Measurements from ENCODE around the gene ZNF205.

ZNF205 gene

DNA sequence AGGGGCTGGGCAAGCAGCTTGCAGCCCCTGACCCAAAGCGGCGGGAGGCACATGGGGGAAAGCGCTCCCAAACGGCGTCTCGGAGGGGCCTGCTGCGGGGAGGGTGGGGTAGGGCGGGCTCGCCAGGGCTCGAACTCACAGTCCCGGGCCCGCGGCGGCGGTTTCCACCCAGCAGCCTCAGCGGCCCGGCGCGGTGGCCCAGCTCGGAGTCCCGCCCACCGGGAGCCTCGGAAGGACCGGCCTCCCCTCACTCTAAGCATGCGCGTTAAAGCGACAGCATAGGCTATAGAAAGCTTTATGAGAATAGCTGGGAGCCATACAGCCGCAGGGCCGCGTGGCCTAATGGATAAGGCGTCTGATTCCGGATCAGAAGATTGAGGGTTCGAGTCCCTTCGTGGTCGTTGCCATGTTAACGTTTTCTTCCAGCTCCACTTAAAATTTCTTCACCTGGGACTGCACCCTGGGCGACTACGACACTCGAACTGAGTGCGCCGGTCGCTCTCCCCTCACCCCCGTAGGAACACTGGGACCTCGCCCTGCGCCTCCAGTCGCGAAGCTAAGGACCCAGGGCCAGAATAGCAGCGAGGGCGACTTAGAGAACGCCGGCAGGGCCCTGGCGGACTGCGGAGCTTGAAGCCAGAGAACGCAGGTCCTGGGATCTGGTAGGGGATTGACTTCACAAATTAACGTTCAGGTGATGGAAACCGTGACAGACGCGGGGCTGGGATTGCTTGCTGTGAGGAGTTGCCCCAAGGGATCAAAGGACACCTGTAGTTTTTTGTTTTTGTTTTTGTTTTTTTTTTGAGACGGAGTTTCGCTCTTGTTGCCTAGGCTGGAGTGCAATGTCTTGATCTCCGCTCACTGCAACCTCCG, 38.2 kb downstream of the ZNF205 start:
- POLR2A ChIA-PET = interaction anchor here (0.6 to 2.3 kb wide), 21 partner anchors 8 to 477 kb away, joined by 3 to 38 read pairs (median 5); partner anchors contain the start of genes NAA60, OR1F1, ZNF174 and ZNF213
- CTCF ChIA-PET = interaction anchor here (0.6 to 3.0 kb wide), 11 partner anchors 10 to 350 kb away, joined by 3 to 15 read pairs (median 7); partner anchors contain the start of gene ZNF213
- TF ChIP-seq ZNF184 (tag by site-specific recombination; IDR thresholded peaks at IDR 0.05) (peak; percentile 66; the same call in 1 of the 2 replicates), ZFP37 (tag by site-specific recombination; IDR thresholded peaks at IDR 0.05) (peak; percentile 75), SCRT1 (tag by site-specific recombination; IDR thresholded peaks at IDR 0.05; ENCODE audit: borderline replicate concordance) (peak; percentile 81), ZNF624 (tag by site-specific recombination; IDR thresholded peaks at IDR 0.05) (no peak), ZBTB8A (tag by site-specific recombination; IDR thresholded peaks at IDR 0.05) (peak; percentile 79), ZSCAN16 (tag by site-specific recombination; IDR thresholded peaks at IDR 0.05) (no peak), GLIS2 (tag by site-specific recombination; IDR thresholded peaks at IDR 0.05) (peak; percentile 25; the same call in 1 of the 2 replicates), KLF10 (tag by site-specific recombination; IDR thresholded peaks at IDR 0.05) (peak; percentile 90), ZNF10 (tag by site-specific recombination; IDR thresholded peaks at IDR 0.05) (peak; percentile 86; the same call in 1 of the 2 replicates), ZNF785 (tag by site-specific recombination; IDR thresholded peaks at IDR 0.05) (peak; percentile 16; the same call in 1 of the 2 replicates), BCL11B (tag by site-specific recombination; IDR thresholded peaks at IDR 0.05; ENCODE audit: low read depth) (peak; percentile 30; the same call in 1 of the 2 replicates), ZNF776 (tag by site-specific recombination; IDR thresholded peaks at IDR 0.05; ENCODE audit: borderline replicate concordance) (no peak), ZNF274 (IDR thresholded peaks at IDR 0.05; ENCODE audit: low read length) (no peak), ZNF274 (tag by site-specific recombination; IDR thresholded peaks at IDR 0.05; ENCODE audit: borderline replicate concordance) (no peak), GFI1B (tag by site-specific recombination; IDR thresholded peaks at IDR 0.05) (no peak), IKZF3 (tag by site-specific recombination; IDR thresholded peaks at IDR 0.05) (peak; percentile 93), WT1 (tag by site-specific recombination; IDR thresholded peaks at IDR 0.05) (no peak), ZNF76 (tag by site-specific recombination; IDR thresholded peaks at IDR 0.05; ENCODE audit: borderline replicate concordance, low read depth) (peak; percentile 72), ZNF2 (tag by site-specific recombination; IDR thresholded peaks at IDR 0.05) (peak; percentile 40; the same call in 1 of the 2 replicates), MZF1 (tag by site-specific recombination; IDR thresholded peaks at IDR 0.05; ENCODE audit: borderline replicate concordance) (peak; percentile 78; the same call in 1 of the 2 replicates), ZNF24 (tag by site-specific recombination; IDR thresholded peaks at IDR 0.05) (peak; percentile 88), KLF16 (tag by site-specific recombination; IDR thresholded peaks at IDR 0.05) (peak; percentile 50; the same call in 1 of the 2 replicates), ZSCAN30 (tag by site-specific recombination; IDR thresholded peaks at IDR 0.05) (peak; percentile 83), ZNF610 (tag by site-specific recombination; IDR thresholded peaks at IDR 0.05; ENCODE audit: borderline replicate concordance) (0 out of 2 replicates have a peak, but pooled peaks have one; percentile 9), ZNF394 (tag by site-specific recombination; IDR thresholded peaks at IDR 0.05; ENCODE audit: borderline replicate concordance) (peak; percentile 78), ZNF311 (tag by site-specific recombination; IDR thresholded peaks at IDR 0.05; ENCODE audit: borderline replicate concordance) (no peak), ZBTB48 (tag by site-specific recombination; IDR thresholded peaks at IDR 0.05) (peak; percentile 30), KLF9 (tag by site-specific recombination; IDR thresholded peaks at IDR 0.05; ENCODE audit: low read depth) (peak; percentile 53; the same call in 1 of the 2 replicates), ZNF561 (tag by site-specific recombination; IDR thresholded peaks at IDR 0.05; ENCODE audit: borderline replicate concordance) (peak; percentile 4; the same call in 1 of the 2 replicates)
- TF ChIP-seq, protein P1, sequence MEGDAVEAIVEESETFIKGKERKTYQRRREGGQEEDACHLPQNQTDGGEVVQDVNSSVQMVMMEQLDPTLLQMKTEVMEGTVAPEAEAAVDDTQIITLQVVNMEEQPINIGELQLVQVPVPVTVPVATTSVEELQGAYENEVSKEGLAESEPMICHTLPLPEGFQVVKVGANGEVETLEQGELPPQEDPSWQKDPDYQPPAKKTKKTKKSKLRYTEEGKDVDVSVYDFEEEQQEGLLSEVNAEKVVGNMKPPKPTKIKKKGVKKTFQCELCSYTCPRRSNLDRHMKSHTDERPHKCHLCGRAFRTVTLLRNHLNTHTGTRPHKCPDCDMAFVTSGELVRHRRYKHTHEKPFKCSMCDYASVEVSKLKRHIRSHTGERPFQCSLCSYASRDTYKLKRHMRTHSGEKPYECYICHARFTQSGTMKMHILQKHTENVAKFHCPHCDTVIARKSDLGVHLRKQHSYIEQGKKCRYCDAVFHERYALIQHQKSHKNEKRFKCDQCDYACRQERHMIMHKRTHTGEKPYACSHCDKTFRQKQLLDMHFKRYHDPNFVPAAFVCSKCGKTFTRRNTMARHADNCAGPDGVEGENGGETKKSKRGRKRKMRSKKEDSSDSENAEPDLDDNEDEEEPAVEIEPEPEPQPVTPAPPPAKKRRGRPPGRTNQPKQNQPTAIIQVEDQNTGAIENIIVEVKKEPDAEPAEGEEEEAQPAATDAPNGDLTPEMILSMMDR (tag by site-specific recombination; IDR thresholded peaks at IDR 0.05) = 0 out of 2 replicates have a peak, but pooled peaks have one; percentile 16
- TF ChIP-seq, protein P2, sequence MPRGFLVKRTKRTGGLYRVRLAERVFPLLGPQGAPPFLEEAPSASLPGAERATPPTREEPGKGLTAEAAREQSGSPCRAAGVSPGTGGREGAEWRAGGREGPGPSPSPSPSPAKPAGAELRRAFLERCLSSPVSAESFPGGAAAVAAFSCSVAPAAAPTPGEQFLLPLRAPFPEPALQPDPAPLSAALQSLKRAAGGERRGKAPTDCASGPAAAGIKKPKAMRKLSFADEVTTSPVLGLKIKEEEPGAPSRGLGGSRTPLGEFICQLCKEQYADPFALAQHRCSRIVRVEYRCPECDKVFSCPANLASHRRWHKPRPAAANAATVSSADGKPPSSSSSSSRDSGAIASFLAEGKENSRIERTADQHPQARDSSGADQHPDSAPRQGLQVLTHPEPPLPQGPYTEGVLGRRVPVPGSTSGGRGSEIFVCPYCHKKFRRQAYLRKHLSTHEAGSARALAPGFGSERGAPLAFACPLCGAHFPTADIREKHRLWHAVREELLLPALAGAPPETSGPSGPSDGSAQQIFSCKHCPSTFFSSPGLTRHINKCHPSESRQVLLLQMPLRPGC (tag by site-specific recombination; IDR thresholded peaks at IDR 0.05) = peak; percentile 24; the same call in 1 of the 2 replicates
- TF ChIP-seq, protein P3, sequence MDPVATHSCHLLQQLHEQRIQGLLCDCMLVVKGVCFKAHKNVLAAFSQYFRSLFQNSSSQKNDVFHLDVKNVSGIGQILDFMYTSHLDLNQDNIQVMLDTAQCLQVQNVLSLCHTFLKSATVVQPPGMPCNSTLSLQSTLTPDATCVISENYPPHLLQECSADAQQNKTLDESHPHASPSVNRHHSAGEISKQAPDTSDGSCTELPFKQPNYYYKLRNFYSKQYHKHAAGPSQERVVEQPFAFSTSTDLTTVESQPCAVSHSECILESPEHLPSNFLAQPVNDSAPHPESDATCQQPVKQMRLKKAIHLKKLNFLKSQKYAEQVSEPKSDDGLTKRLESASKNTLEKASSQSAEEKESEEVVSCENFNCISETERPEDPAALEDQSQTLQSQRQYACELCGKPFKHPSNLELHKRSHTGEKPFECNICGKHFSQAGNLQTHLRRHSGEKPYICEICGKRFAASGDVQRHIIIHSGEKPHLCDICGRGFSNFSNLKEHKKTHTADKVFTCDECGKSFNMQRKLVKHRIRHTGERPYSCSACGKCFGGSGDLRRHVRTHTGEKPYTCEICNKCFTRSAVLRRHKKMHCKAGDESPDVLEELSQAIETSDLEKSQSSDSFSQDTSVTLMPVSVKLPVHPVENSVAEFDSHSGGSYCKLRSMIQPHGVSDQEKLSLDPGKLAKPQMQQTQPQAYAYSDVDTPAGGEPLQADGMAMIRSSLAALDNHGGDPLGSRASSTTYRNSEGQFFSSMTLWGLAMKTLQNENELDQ (tag by site-specific recombination; IDR thresholded peaks at IDR 0.05; ENCODE audit: low read depth) = no peak

More for the DNA sequence above, 38.2 kb downstream of the ZNF205 start:
- Histone ChIP-seq H3K4me3 (ENCODE audit: low read depth, low read length) (peak overlapping the region; percentile 59), H3K9me3 (ENCODE audit: control insufficient read depth, insufficient read depth, low read depth, low read length) (no peaks in the 10 kb centered on the region), H3K4me1 (ENCODE audit: control insufficient read depth, insufficient read depth, low read length) (no peaks in the 10 kb centered on the region), H3K27ac (ENCODE audit: extremely low read depth, low read depth, low read length) (peak overlapping the region; percentile 88), H3K36me3 (ENCODE audit: control insufficient read depth in 2 of 2, insufficient read depth in 1 of 2, low read length in 2 of 2) (no peaks in the 10 kb centered on the region)
